Left lung (tissue), 10 donors: ENCODE results near the gene SIKE1. TPM values are rescaled to one million over a fixed set of nuclear protein-coding genes. Genes with fewer than 3 reads are reported as not detected.

Experiments used
- ATAC-seq: fragments of 200-7000 bp; cut with Tn5 transposase; one replicate; pipeline ENCODE4 v1.9.1; 2020; ENCODE audit warnings: moderate library complexity
- DNase-seq, 4 donors: peaks; one replicate each; pipeline ENCODE4 v3.0.0-alpha.2; 2013 to 2020
- H3K27ac ChIP-seq, 2 donors: fragments of 200-600 bp; sonication (generic) in 1 of 2; one replicate each; pipeline versions ENCODE4 v1.5.0 to v1.8.0; 2020 to 2021
- H3K27me3 ChIP-seq, 2 donors: fragments of 200-600 bp; sonication (generic) in 1 of 2; one replicate each; pipeline versions ENCODE4 v1.5.0 to v1.8.0; 2020 to 2021
- H3K36me3 ChIP-seq, 2 donors: fragments of 200-600 bp; sonication (generic) in 1 of 2; one replicate each; pipeline versions ENCODE4 v1.5.0 to v1.8.0; 2020 to 2021
- H3K4me1 ChIP-seq, 2 donors: fragments of 200-600 bp; one replicate each; pipeline ENCODE4 v1.8.0; 2021
- H3K4me3 ChIP-seq, 2 donors: fragments of 200-600 bp; sonication (generic) in 1 of 2; one replicate each; pipeline versions ENCODE4 v1.5.0 to v1.8.0; 2020 to 2021; ENCODE audit warnings: mild to moderate bottlenecking in 1 of 2
- H3K9me3 ChIP-seq, 2 donors: fragments of 200-600 bp; sonication (generic) in 1 of 2; one replicate each; pipeline versions ENCODE4 v1.5.0 to v1.8.0; 2020 to 2021
- CTCF ChIP-seq, 2 donors: fragments of 200-600 bp; sonication (generic) in 1 of 2; IDR thresholded peaks; one replicate each; pipeline versions ENCODE4 v1.5.0 to v1.8.0; 2021; ENCODE audit warnings: antibody characterized with exemption in 2 of 2
- intact Hi-C, 2 donors: fragments of 100-400 bp; cut with DNase I; formaldehyde crosslinking; loops; one replicate each; pipeline versions ENCODE4 v1.11.2 to v1.14.2; 2022
- polyA plus RNA-seq, 6 donors: library from polyadenylated mRNA; unstranded; fragments of 120-200 nt; gene quantifications; one replicate each; pipeline ENCODE4 v1.2.1, GENCODE V29; 2013; ENCODE audit not compliant: insufficient read length in 6 of 6
- total RNA-seq, 2 donors: library from RNA; stranded (reverse); fragmentation: NEBNext Ultra II Directional; extraction: Animal tissue kit (Norgen Biotek cat#: 25700); gene quantifications; one replicate each; pipeline ENCODE4 v1.2.1, GENCODE V29; 2021
- donor health status: DM: no; HTN: yes; CAD: no.
- donor health status: DM: no; HTN: no; CAD: no.

SIKE1 gene
- total and polyA plus RNA-seq, 8 donors = 37.7 to 59.3 (median 49.1) TPM

- DNase-seq (no peak), ATAC-seq (no peak)
- Histone ChIP-seq H3K9me3 (peaks cover 0 to 3% of the 10 kb centered on the region in 2 donors), H3K27me3 (no peaks in the 10 kb centered on the region), H3K4me3 (no peak overlapping the region), H3K4me1 (no peaks in the 10 kb centered on the region), H3K36me3 (peaks cover 0 to 8% of the 10 kb centered on the region in 2 donors), H3K27ac (no peak overlapping the region)
- intact Hi-C loops = no loop called here
- TF ChIP-seq CTCF (IDR thresholded peaks at IDR 0.05) = no peak
These were observed 15.8 kb downstream of the SIKE1 start for GRCh38 chr1:114764689-114765088.

GRCh38 chr1:114758256-114758832 is 22.1 kb downstream of the SIKE1 start:
- Histone ChIP-seq H3K4me1 (peaks cover 27 to 42% of the 10 kb centered on the region in 2 donors), H3K27ac (peak overlapping the region; percentile 99 to 100), H3K36me3 (no peaks in the 10 kb centered on the region), H3K9me3 (peaks cover 0 to 3% of the 10 kb centered on the region in 2 donors), H3K4me3 (peak overlapping the region; percentile 77 to 88), H3K27me3 (no peaks in the 10 kb centered on the region)
- no peak for TF ChIP-seq CTCF (IDR thresholded peaks at IDR 0.05)
- DNase-seq = no peak
- no peak for ATAC-seq
- intact Hi-C loops = no loop called here

GRCh38 chr1:114757455-114758255 is 22.8 kb downstream of the SIKE1 start, which contains the start of gene CSDE1:
CSDE1 (minus strand) TSS chr1:114757984; CDS start chr1:114739890, 18,094 bp downstream.
- H3K9me3 ChIP-seq = no peaks in the 10 kb centered on the region
- peak in 1 of 2 donors; percentile 27 for TF ChIP-seq CTCF (IDR thresholded peaks at IDR 0.05)
- peak within 1 kb of the TSS; percentile 99 to 100 for H3K27ac ChIP-seq
- intact Hi-C loops = no loop called here
- H3K36me3 ChIP-seq = no peaks in the 10 kb centered on the region
- H3K4me1 ChIP-seq = peaks cover 27 to 49% of the 10 kb centered on the region in 2 donors
- no peaks in the 10 kb centered on the region for H3K27me3 ChIP-seq
- H3K4me3 ChIP-seq = peak within 1 kb of the TSS; percentile 77 to 88
- peak; percentile 97 to 99 (median 98) for DNase-seq
- ATAC-seq = peak; percentile 97

GRCh38 chr1:114756949-114757454 is 23.5 kb downstream of the SIKE1 start:
- H3K27ac ChIP-seq = peak overlapping the region; percentile 99 to 100
- peak overlapping the region; percentile 77 to 88 for H3K4me3 ChIP-seq
- intact Hi-C loops = no loop called here
- no peaks in the 10 kb centered on the region for H3K9me3 ChIP-seq
- peak in 3 of 4 donors; percentile 37 to 78 (median 44) for DNase-seq
- peak; percentile 24 for ATAC-seq
- peaks cover 27 to 55% of the 10 kb centered on the region in 2 donors for H3K4me1 ChIP-seq
- H3K36me3 ChIP-seq = no peaks in the 10 kb centered on the region
- H3K27me3 ChIP-seq = no peaks in the 10 kb centered on the region
- no peak for TF ChIP-seq CTCF (IDR thresholded peaks at IDR 0.05)
